ENCODE data around the gene AAK1. TPM values are rescaled to one million over a fixed set of nuclear protein-coding genes. Genes with fewer than 3 reads are reported as not detected.
A peak's percentile ranks its signal among the peaks of the same experiment; 100 is the strongest.

AAK1 gene
- total and polyA plus RNA-seq, 10 of the 15 experiments (the other 5 are each of a cell fraction or from before 2014, with no cell fraction given): 2.9 to 41.4 (median 17.5) TPM

GRCh38 chr2:69545477-69545932, 98.0 kb downstream of the AAK1 start:
- H3K27me3 ChIP-seq (replicated peaks in 1 of 2; ENCODE audit: control insufficient read depth in 2 of 2, insufficient read depth in 2 of 2, low read length in 1 of 2): no peaks in the 10 kb centered on the region
- H3K36me3 ChIP-seq (ENCODE audit: control insufficient read depth in 2 of 2, insufficient read depth in 2 of 2, low read length in 1 of 2): peaks cover 2 to 15% of the 10 kb centered on the region in 2 experiments; a peak in 3 of 4 replicates
- ChIA-PET RAD21 (ENCODE audit: unreplicated experiment) (interaction anchor here (0.7 to 1.6 kb wide), 8 partner anchors 9 to 748 kb away, joined by 3 to 5 read pairs (median 3); partner anchors contain the start of gene SNRPG), CTCF (interaction anchor here (1.4 to 14.4 kb wide), 4 partner anchors 18 to 179 kb away, joined by 3 to 176 read pairs (median 5); partner anchors contain the start of gene NFU1), POLR2A (interaction anchor here (0.8 to 1.2 kb wide), 2 partner anchors 12 to 172 kb away, joined by 3 to 4 read pairs; no protein-coding TSS in a partner anchor), SMC1A (ENCODE audit: uncharacterized antibody, unreplicated experiment) (interaction anchor here (0.8 to 2.5 kb wide), 14 partner anchors 9 to 160 kb away, joined by 3 to 9 read pairs (median 4); partner anchors contain the start of gene NFU1)
- no peaks in the 10 kb centered on the region; the same call in none of the 3 replicates for H3K9me3 ChIP-seq (replicated peaks; ENCODE audit: control insufficient read depth, insufficient read depth, low read length)
- BruUV-seq (replicated peaks): no TSS peak
- H3K9ac ChIP-seq (ENCODE audit: control insufficient read depth, insufficient read depth, low read length): no peak overlapping the region
- intact Hi-C loops (cut with micrococcal nuclease; ENCODE audit: unreplicated experiment) (loop anchor here (5.0 kb wide), 1 partner anchor 108 kb away; the partner anchor contains the start of gene NFU1), in situ Hi-C loops (cut with MboI) (no loop called here)
- no peaks in the 10 kb centered on the region; the same call in none of the 2 replicates for H3K79me2 ChIP-seq (ENCODE audit: control insufficient read depth, insufficient read depth, low read length)
- H2AFZ ChIP-seq (ENCODE audit: control insufficient read depth, low read depth, low read length): peak overlapping the region; percentile 47; the same call in 1 of the 2 replicates
- H4K20me1 ChIP-seq (ENCODE audit: control insufficient read depth, insufficient read depth): no peaks in the 10 kb centered on the region
- FAIRE-seq (no peak), ATAC-seq (peak; percentile 79), DNase-seq (ENCODE audit: low read depth, low spot score) (peak; percentile 59)
- peak overlapping the region; percentile 85 for H3K27ac ChIP-seq (ENCODE audit: control insufficient read depth, insufficient read depth)
- H3K4me2 ChIP-seq (ENCODE audit: control insufficient read depth, insufficient read depth): peak overlapping the region; percentile 78; the same call in 1 of the 2 replicates
- 0% methylated on average over 2 of the region's 2 CpGs for WGBS (ENCODE audit: insufficient coverage, insufficient replicate concordance, low lambda C conversion rate, missing lambda C conversion rate)
- peaks cover 27% of the 10 kb centered on the region for H3K4me1 ChIP-seq (ENCODE audit: control insufficient read depth, insufficient read depth, low read length)
- H3K4me3 ChIP-seq: peak overlapping the region; percentile 23; the same call in 1 of the 2 replicates
- TF ChIP-seq RFX5 (IDR thresholded peaks at IDR 0.05; ENCODE audit: low read depth, low read length) (no peak), SRF (IDR thresholded peaks at IDR 0.05; ENCODE audit: low read depth in 2 of 2, low read length in 2 of 2) (no peak), TARDBP (IDR thresholded peaks at IDR 0.05; ENCODE audit: borderline replicate concordance) (no peak), RELB (IDR thresholded peaks at IDR 0.05; ENCODE audit: low read depth) (no peak), ZNF274 (IDR thresholded peaks at IDR 0.05; ENCODE audit: insufficient read depth, insufficient read length) (no peak), NFYB (IDR thresholded peaks at IDR 0.05; ENCODE audit: insufficient read depth, low read depth, low read length) (no peak), DPF2 (IDR thresholded peaks at IDR 0.05) (0 out of 2 replicates have a peak, but pooled peaks have one; percentile 32), FOXK2 (IDR thresholded peaks at IDR 0.05) (no peak), PKNOX1 (IDR thresholded peaks at IDR 0.05) (peak; percentile 51), ETV6 (conservative IDR thresholded peaks at IDR 0.05 in 1 of 2, IDR thresholded peaks at IDR 0.05 in 1 of 2; ENCODE audit: borderline replicate concordance in 1 of 2, low read depth in 1 of 2) (no peak), RB1 (IDR thresholded peaks at IDR 0.05; ENCODE audit: borderline replicate concordance) (no peak), CEBPB (IDR thresholded peaks at IDR 0.05; ENCODE audit: borderline replicate concordance in 1 of 2, low read depth in 2 of 2, low read length in 2 of 2) (no peak), MYC (IDR thresholded peaks at IDR 0.05; ENCODE audit: insufficient read depth, insufficient read length, insufficient replicate concordance, low read length, severe bottlenecking) (no peak), HDAC6 (IDR thresholded peaks at IDR 0.05; ENCODE audit: unreplicated experiment) (no peak), STAT3 (IDR thresholded peaks at IDR 0.05; ENCODE audit: low read depth, low read length) (no peak), MEF2A (IDR thresholded peaks at IDR 0.05; ENCODE audit: insufficient read depth, low read depth, low read length) (0 out of 2 replicates have a peak, but pooled peaks have one; percentile 13), RBBP5 (conservative IDR thresholded peaks at IDR 0.05) (no peak), IKZF2 (IDR thresholded peaks at IDR 0.05) (peak; percentile 47 to 66), NFXL1 (IDR thresholded peaks at IDR 0.05; ENCODE audit: borderline replicate concordance) (no peak), NR2F1 (conservative IDR thresholded peaks at IDR 0.05) (no peak), SMC3 (IDR thresholded peaks at IDR 0.05; ENCODE audit: borderline replicate concordance, low read length) (no peak), CHD2 (IDR thresholded peaks at IDR 0.05; ENCODE audit: borderline replicate concordance, low read depth, low read length) (no peak)

All from GM12878 (cell line).